ENCODE results near the gene SAP130.

Gene SAP130

DNA sequence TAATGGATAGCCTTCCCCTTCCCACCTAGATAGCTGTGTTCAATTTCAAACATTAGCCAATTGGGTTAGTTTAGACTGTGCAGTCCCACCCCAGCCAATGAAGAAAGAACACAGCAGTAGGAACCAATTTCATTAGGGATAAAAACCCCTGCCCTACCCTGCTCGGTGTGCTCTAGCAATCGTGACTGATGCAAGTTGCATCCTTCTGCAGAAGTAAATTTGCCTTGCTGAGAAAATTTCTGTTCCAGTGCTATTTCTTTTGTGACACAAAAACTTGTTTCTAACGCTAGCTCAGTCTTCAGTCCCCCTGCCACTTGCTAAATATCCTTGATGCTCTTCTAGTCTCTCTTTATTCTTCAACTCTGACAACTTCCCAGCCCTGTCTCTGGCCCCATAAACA lies 15.2 kb upstream of the SAP130 start:
- Histone ChIP-seq H3K27ac (ENCODE audit: low read depth, low read length) (no peak overlapping the region), H3K4me1 (ENCODE audit: control insufficient read depth, insufficient read depth, low read length) (no peaks in the 10 kb centered on the region), H3K36me3 (ENCODE audit: control insufficient read depth, insufficient read depth, low read length) (no peaks in the 10 kb centered on the region), H3K9ac (ENCODE audit: low read depth, low read length) (no peak overlapping the region), H3K27me3 (ENCODE audit: control insufficient read depth, insufficient read depth, low read length) (no peaks in the 10 kb centered on the region), H3K9me3 (ENCODE audit: control insufficient read depth, insufficient read depth, low read length) (peaks cover 10% of the 10 kb centered on the region; the same call in 1 of the 2 replicates), H3K4me3 (ENCODE audit: low read depth, low read length) (no peak overlapping the region)

DNA sequence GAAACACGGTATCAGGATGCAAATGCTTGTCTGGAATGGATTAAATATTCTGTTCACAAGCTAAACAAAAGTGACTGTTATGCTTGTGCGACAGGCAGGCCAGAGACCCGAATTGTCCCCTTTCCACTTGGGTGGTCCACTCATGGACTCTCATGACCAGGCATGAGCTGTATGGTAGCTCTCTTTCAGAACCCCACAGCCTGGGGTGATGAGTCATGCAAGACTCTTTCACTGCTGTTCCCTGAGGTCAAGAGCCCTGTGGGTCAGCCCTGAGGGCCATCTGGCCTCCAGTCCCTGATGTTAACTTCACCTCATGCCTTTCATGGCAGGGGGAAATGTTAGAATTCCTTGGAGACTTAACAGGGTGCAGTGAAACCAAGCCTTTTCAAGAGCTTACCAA lies 13.7 kb upstream of the SAP130 start:
- H3K9me3 ChIP-seq (ENCODE audit: control insufficient read depth, insufficient read depth, low read length) = peaks cover 25% of the 10 kb centered on the region
- no peak overlapping the region for H3K27ac ChIP-seq (ENCODE audit: low read depth, low read length)
- H3K27me3 ChIP-seq (ENCODE audit: control insufficient read depth, insufficient read depth, low read length) = no peaks in the 10 kb centered on the region

DNA sequence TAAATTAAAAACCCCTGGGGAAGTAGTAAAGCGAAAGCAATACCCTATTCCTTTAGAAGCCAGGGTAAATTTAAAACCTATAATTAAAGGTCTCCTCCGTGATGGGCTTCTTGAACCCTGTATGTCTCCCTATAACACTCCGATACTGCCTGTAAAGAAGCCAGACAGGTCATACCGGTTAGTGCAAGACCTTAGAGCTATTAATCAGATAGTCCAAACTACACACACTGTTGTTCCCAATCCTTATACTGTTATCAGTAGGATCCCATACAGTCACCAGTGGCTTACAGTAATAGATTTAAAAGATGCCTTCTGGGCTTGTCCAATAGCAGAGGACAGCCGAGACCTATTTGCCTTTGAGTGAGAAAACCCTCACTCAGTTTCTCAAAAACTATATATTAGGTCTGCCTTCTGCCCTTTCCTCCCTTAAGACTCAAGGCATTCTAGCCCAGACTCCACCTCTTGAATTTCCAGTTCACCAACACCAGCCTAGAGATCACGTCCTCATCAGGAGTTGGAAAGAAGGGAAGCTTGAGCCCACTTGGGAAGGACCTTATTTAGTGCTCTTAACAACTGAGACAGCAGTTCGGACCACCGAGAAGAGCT lies 12.4 kb upstream of the SAP130 start:
- H3K27ac ChIP-seq (ENCODE audit: low read depth, low read length) = no peak overlapping the region
- H3K9me3 ChIP-seq (ENCODE audit: control insufficient read depth, insufficient read depth, low read length) = peaks cover 32% of the 10 kb centered on the region
- no peaks in the 10 kb centered on the region for H3K4me1 ChIP-seq (ENCODE audit: control insufficient read depth, insufficient read depth, low read length)
- no peak overlapping the region for H3K4me3 ChIP-seq (ENCODE audit: low read depth, low read length)
- no peaks in the 10 kb centered on the region for H3K27me3 ChIP-seq (ENCODE audit: control insufficient read depth, insufficient read depth, low read length)
- H3K36me3 ChIP-seq (ENCODE audit: control insufficient read depth, insufficient read depth, low read length) = no peaks in the 10 kb centered on the region
- no peak overlapping the region for H3K9ac ChIP-seq (ENCODE audit: low read depth, low read length)

More for the DNA sequence above, 13.7 kb upstream of the SAP130 start:
- H3K9ac ChIP-seq (ENCODE audit: low read depth, low read length) = no peak overlapping the region
- H3K36me3 ChIP-seq (ENCODE audit: control insufficient read depth, insufficient read depth, low read length) = no peaks in the 10 kb centered on the region
- H3K4me1 ChIP-seq (ENCODE audit: control insufficient read depth, insufficient read depth, low read length) = no peaks in the 10 kb centered on the region
- H3K4me3 ChIP-seq (ENCODE audit: low read depth, low read length) = no peak overlapping the region

DNA sequence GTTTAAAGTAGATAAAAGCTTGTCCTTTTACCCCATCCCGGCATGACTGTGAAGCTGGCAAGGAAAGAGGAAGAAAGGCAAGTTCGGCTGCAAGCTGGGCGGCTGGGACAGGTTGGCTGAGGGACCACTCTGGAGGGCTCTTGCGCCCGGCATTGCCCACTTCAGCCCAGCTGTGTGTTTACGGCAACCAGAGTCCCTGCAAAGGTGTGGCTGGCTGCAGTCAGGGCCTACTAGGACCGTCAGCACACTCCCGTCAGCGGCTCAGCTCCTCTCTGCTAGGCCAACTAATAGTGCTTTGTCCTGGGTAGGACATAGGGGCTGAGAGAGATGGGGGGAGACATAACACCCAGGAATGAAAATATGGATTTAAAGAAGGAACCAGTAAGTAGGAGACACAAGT lies 11.7 kb upstream of the SAP130 start:
- Histone ChIP-seq H3K27ac (ENCODE audit: low read depth, low read length) (no peak overlapping the region), H3K4me3 (ENCODE audit: low read depth, low read length) (no peak overlapping the region), H3K9ac (ENCODE audit: low read depth, low read length) (no peak overlapping the region), H3K4me1 (ENCODE audit: control insufficient read depth, insufficient read depth, low read length) (no peaks in the 10 kb centered on the region), H3K9me3 (ENCODE audit: control insufficient read depth, insufficient read depth, low read length) (peaks cover 36% of the 10 kb centered on the region), H3K36me3 (ENCODE audit: control insufficient read depth, insufficient read depth, low read length) (no peaks in the 10 kb centered on the region), H3K27me3 (ENCODE audit: control insufficient read depth, insufficient read depth, low read length) (no peaks in the 10 kb centered on the region)

DNA sequence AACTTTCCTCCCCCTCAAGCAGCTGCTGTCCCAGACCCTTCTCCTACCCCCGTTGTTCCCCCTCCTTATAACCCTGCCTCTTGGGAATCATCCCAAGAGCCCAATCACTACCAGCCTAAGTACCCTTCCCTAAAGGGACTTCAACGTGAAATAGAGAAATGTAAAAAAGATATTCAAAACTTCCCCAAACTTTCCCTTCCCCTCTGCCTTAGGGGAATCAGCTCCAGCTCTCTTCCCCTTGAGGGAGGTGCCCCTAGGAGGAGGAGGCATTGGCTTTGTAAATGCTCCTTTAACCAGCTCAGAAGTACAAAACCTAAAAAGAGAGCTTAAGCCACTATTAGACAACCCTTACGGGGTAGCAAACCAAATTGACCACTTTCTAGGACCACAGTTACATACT lies 10.6 kb upstream of the SAP130 start:
- Histone ChIP-seq H3K9me3 (ENCODE audit: control insufficient read depth, insufficient read depth, low read length) (peaks cover 34% of the 10 kb centered on the region), H3K27ac (ENCODE audit: low read depth, low read length) (no peak overlapping the region), H3K9ac (ENCODE audit: low read depth, low read length) (no peak overlapping the region), H3K4me1 (ENCODE audit: control insufficient read depth, insufficient read depth, low read length) (no peaks in the 10 kb centered on the region), H3K27me3 (ENCODE audit: control insufficient read depth, insufficient read depth, low read length) (no peaks in the 10 kb centered on the region), H3K4me3 (ENCODE audit: low read depth, low read length) (no peak overlapping the region), H3K36me3 (ENCODE audit: control insufficient read depth, insufficient read depth, low read length) (no peaks in the 10 kb centered on the region)

DNA sequence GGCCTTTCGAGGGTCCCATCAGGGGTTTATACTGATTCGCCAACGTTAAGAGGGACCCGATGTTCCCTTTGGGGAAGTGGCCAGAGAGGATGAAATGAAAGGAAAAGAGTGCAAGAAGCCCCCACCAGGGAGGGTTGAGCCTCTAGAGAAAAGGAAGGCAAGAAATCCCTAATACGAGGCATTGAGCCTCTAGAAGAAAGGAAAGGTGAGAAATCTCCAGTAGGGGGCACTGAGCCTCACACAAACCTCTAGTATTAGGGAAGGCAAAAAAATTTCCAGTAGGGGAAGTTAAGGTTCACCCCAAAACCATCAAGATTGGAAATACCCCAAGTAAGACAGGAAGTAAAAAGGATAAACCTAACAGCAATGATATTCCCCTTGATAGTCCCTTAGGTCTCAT lies 9.8 kb upstream of the SAP130 start:
- no peaks in the 10 kb centered on the region for H3K4me1 ChIP-seq (ENCODE audit: control insufficient read depth, insufficient read depth, low read length)
- no peaks in the 10 kb centered on the region for H3K27me3 ChIP-seq (ENCODE audit: control insufficient read depth, insufficient read depth, low read length)

DNA sequence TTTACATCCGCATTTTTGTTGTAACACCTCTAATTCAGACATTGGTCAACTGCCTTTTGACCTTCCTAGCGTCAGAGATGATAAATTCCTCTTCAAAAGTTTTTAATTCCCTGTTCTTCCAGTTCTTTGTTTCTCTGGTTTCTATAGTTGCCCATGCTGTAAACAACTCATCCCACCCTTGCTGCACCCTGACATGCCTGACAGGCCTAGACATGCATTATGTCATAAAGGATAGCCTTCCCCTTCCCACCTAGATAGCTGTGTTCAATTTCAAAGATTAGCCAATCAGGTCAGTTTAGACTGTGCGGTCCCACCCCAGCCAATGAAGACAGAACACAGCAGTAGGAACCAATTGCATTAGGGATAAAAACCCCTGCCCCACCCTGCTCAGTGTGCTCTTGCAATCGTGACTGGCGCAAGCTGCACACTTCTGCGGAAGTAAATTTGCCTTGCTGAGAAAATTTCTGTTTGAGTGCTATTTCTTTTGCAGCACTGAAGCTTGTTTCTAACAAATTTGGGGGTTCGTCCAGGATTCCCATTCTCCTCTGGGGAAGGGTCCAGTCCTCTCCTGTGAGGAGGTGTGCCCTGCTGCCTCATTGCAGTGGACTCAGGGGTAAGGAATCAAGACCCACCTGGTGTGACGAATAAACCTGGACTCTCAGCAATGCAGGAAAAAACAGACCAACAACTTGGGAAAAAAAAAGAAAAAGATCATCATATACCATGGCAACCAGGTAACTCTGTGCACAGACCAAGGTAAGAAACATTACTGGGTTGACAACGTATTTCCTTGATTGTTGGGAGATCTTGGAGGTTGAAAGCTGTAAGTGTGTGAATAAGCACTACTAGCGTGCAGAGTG lies 9.1 kb upstream of the SAP130 start:
- Histone ChIP-seq H3K27me3 (ENCODE audit: control insufficient read depth, insufficient read depth, low read length) (no peaks in the 10 kb centered on the region), H3K27ac (ENCODE audit: low read depth, low read length) (no peak overlapping the region), H3K4me3 (ENCODE audit: low read depth, low read length) (no peak overlapping the region), H3K9me3 (ENCODE audit: control insufficient read depth, insufficient read depth, low read length) (peaks cover 33% of the 10 kb centered on the region), H3K9ac (ENCODE audit: low read depth, low read length) (no peak overlapping the region), H3K4me1 (ENCODE audit: control insufficient read depth, insufficient read depth, low read length) (no peaks in the 10 kb centered on the region), H3K36me3 (ENCODE audit: control insufficient read depth, insufficient read depth, low read length) (no peaks in the 10 kb centered on the region)

More for the DNA sequence above, 9.8 kb upstream of the SAP130 start:
- no peak overlapping the region for H3K4me3 ChIP-seq (ENCODE audit: low read depth, low read length)
- H3K9me3 ChIP-seq (ENCODE audit: control insufficient read depth, insufficient read depth, low read length) = peaks cover 26% of the 10 kb centered on the region
- H3K9ac ChIP-seq (ENCODE audit: low read depth, low read length) = no peak overlapping the region
- no peaks in the 10 kb centered on the region for H3K36me3 ChIP-seq (ENCODE audit: control insufficient read depth, insufficient read depth, low read length)
- no peak overlapping the region for H3K27ac ChIP-seq (ENCODE audit: low read depth, low read length)

DNA sequence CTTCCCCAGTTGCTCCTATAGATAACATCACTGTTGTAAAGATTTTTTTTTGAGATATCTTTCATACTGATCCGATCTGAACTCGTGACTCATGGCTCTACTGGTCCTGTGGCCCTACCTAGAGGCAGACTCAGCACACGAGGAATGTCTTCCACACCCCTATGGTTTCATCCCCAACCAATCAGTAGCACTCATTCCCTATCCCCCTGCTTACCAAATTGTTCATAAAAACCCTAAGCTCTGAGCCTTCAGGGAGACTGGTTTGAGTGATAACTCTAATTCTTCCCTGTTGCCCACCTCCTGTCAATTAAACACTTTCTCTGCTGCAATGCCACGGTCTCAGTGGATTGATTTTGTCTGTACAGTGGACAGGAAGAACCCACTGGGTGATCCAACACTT lies 4.2 kb upstream of the SAP130 start:
- Histone ChIP-seq H3K27ac (ENCODE audit: low read depth, low read length) (no peak overlapping the region), H3K27me3 (ENCODE audit: control insufficient read depth, insufficient read depth, low read length) (peaks cover 10% of the 10 kb centered on the region), H3K4me3 (ENCODE audit: low read depth, low read length) (no peak overlapping the region), H3K4me1 (ENCODE audit: control insufficient read depth, insufficient read depth, low read length) (peaks cover 5% of the 10 kb centered on the region; the same call in 1 of the 2 replicates), H3K9me3 (ENCODE audit: control insufficient read depth, insufficient read depth, low read length) (peaks cover 27% of the 10 kb centered on the region), H3K36me3 (ENCODE audit: control insufficient read depth, insufficient read depth, low read length) (no peaks in the 10 kb centered on the region), H3K9ac (ENCODE audit: low read depth, low read length) (no peak overlapping the region)

DNA sequence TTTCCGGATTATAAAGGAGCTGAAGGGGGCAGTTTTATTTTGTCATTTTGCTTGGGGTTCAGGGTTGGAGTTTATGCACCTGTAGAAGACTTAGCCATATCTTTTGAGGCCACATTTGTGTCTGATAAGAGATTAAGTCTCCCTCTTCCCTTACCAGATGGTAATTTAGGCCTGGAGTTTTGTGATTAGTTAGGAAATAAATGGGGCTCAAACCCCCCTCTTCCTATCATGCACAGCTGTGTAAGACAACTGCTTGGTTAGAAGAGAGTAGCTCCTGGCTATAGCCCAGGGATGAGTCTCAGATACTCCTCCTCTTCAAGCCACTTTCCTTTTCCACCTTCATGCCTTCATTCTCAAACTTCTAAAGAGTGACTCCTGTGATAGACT lies 802 bp upstream of the SAP130 start:
- H3K9ac ChIP-seq (ENCODE audit: low read depth, low read length) = no peak overlapping the region
- H3K27ac ChIP-seq (ENCODE audit: low read depth, low read length) = no peak overlapping the region

DNA sequence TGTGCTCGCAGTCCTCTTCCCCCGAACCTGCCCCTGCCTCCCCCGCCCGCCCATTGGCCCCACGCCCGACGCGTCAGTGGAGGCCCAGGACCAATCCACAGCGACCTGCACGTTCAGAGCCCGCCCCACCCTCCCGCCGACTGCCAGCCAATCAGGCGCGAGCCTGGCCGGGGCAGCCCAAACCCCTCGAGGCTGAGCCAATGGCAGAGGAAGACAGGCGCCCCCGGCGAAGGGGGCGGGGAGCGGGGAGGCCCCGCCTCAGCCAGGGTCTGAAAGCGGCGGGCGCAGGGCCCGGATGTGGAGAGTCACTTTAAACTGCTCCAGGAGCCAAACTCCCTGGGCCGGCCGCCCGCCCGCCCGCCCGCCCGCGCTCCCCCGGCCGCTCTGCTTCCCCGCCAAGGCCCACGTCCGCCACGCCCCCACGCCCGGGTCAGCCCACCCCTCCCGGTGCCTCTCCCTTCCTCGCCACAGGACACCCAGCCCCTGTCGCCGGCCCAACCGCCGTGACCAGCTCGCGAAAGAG lies 520 bp downstream of the SAP130 start:
- peaks cover 10% of the 10 kb centered on the region; the same call in 1 of the 2 replicates for H3K4me1 ChIP-seq (ENCODE audit: control insufficient read depth, insufficient read depth, low read length)

More for the DNA sequence above, 802 bp upstream of the SAP130 start:
- Histone ChIP-seq H3K4me1 (ENCODE audit: control insufficient read depth, insufficient read depth, low read length) (peaks cover 10% of the 10 kb centered on the region; the same call in 1 of the 2 replicates), H3K4me3 (ENCODE audit: low read depth, low read length) (peak overlapping the region; percentile 95), H3K27me3 (ENCODE audit: control insufficient read depth, insufficient read depth, low read length) (peaks cover 10% of the 10 kb centered on the region), H3K36me3 (ENCODE audit: control insufficient read depth, insufficient read depth, low read length) (peaks cover 13% of the 10 kb centered on the region), H3K9me3 (ENCODE audit: control insufficient read depth, insufficient read depth, low read length) (peaks cover 11% of the 10 kb centered on the region; the same call in 1 of the 2 replicates)

More for the DNA sequence above, 520 bp downstream of the SAP130 start:
- Histone ChIP-seq H3K27ac (ENCODE audit: low read depth, low read length) (peak overlapping the region; percentile 92), H3K9me3 (ENCODE audit: control insufficient read depth, insufficient read depth, low read length) (peaks cover 7% of the 10 kb centered on the region; the same call in 1 of the 2 replicates), H3K36me3 (ENCODE audit: control insufficient read depth, insufficient read depth, low read length) (peaks cover 19% of the 10 kb centered on the region), H3K9ac (ENCODE audit: low read depth, low read length) (peak overlapping the region; percentile 78; the same call in 1 of the 2 replicates), H3K4me3 (ENCODE audit: low read depth, low read length) (peak overlapping the region; percentile 95), H3K27me3 (ENCODE audit: control insufficient read depth, insufficient read depth, low read length) (peaks cover 10% of the 10 kb centered on the region)
